Fibroblast of skin of scalp (primary cell): Measurements from ENCODE around the gene NXPH4.

Experiments
- DNase-seq: peaks from one replicate; pipeline ENCODE4 v3.0.0-alpha.2; 2013

NXPH4 gene

DNA sequence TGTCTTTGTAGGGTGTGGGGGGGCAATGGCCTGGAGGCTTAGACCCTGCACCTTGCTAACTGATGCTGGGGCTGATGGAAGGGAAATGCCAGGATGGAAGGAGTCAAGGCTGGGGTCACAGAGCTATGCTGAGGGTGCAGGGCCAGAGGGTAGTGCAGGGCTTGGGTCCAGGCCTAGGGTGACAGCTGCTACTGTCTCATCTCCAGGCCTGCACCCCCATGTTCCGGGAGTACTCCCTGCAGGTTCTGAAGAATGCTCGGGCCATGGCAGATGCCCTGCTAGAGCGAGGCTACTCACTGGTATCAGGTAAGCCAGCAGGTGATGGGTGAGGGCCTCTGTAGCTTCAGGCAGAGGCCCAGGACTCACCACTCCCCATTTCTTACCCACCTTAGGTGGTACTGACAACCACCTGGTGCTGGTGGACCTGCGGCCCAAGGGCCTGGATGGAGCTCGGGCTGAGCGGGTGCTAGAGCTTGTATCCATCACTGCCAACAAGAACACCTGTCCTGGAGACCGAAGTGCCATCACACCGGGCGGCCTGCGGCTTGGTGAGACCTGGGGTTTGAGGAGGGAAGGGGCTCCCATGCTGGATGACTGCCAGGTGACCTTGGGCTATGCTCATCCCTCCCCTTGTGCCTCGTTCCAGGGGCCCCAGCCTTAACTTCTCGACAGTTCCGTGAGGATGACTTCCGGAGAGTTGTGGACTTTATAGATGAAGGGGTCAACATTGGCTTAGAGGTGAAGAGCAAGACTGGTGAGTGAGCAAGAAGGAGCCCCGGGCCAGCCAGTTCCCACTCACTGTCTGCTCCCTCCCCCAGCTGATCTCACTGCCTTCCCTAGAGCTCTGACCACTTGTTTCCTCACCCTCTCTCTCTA is 17.0 kb downstream of the NXPH4 start:
- peak; percentile 64 for DNase-seq

DNA sequence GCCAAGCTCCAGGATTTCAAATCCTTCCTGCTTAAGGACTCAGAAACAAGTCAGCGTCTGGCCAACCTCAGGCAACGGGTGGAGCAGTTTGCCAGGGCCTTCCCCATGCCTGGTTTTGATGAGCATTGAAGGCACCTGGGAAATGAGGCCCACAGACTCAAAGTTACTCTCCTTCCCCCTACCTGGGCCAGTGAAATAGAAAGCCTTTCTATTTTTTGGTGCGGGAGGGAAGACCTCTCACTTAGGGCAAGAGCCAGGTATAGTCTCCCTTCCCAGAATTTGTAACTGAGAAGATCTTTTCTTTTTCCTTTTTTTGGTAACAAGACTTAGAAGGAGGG is 17.6 kb downstream of the NXPH4 start:
- no peak for DNase-seq

GRCh38 chr12:57234571-57235016 is 18.0 kb downstream of the NXPH4 start:
- no peak for DNase-seq

DNA sequence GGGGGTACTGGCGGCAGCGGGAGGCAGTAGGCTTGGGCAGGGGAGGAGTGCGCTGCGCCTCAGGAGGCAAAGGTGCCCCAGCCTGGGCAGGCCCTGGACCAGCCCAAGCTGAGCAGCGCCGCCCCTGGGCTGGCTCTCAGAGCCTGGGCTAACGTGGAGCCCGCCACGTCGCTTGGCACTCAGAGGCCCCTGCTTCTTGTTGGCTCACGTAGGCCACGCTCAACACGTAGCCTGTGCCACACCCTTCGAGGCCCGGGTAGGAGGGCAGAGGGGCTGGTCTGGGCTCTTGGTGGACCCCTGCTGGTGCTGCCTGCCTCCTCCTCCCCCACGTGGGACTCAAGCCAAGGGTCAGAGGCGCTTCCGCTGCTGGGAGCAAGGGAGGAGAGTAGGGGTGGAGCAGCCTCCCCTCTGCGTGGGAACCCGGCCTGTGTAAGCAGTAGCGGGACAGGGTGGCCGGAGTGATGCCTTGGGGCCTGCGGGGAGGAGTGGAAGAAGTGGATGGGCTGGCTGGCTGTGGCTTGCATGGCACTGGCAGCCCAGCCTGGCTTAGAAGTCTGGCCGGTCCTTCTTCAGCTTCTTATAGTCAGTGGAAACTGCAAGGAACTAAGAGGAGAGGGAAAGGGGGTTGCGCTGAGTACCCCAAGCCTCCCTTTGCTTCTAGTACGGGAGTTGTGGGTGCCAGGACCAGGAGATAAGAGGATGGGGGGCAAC is 18.6 kb downstream of the NXPH4 start:
- DNase-seq, result peak; percentile 95

- DNase-seq, result no peak
These were observed 19.1 kb downstream of the NXPH4 start for GRCh38 chr12:57235728-57236131.

DNA sequence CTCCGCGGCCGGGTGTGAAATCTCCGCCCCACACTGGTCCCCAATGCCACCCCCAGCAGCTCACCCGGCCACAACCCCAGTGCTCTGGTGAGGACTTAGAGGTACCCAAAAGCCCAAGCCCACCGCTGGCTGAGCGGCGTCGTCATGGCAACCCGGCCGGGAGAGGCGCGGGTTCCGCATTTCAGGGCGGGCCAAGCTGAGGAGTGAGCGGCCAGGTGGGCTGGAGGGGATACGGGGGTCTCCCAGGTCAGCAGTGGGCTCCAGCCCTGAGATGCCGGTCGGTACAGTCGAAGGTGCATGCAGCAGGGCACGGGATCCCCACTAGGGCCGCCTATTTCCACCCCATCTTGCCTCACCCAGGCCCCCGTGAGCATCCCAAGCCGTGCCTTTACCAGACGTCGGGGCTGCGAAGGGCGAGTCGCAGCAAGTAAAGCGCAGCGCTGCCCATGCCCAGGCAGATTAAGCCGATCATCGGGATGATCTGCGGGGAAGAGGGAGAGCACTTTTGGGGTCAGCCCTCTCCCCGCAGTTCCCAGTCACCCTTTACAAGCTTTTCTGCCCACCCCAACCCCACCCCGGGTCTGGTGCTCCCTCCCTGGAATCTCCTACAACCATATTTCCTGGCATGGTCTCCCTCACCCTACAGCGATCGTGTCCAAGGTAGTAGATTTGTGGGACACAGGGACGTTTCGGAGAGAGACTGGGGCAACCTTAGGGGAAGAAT is 19.8 kb downstream of the NXPH4 start:
- no peak for DNase-seq

DNA sequence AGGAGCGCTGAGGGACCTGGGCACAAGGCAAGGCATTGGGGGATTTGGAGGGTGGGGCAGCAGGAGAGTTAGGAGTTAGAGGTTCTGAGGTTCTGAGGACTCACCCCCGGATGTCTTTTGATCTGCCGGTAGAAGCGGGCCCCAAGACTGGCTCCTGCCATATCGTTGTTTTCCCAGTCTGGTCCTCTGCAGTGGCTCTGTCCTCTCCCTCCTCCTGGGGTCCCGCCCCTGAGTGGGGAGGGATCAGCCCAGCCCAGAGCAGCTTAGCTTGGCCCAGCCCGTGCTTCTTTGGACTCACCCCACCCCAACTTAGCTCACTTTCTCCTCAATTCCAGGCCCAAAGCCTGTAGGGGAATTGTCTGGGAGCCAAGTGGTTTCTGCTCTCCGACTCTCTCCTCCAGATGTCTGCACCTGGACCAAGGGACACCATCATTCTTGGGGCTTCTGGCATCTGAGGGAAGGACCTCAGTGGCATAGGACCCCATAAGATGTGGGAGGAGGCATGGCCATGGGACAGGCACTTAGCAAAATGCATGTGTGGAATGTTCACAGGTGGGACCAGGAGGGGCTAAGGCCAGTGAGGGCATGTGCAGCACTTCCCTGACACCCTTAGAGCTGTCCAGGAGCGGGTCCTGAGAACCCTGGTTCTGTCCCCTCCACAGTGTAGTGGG is 20.5 kb downstream of the NXPH4 start:
- DNase-seq, result peak; percentile 68

DNA sequence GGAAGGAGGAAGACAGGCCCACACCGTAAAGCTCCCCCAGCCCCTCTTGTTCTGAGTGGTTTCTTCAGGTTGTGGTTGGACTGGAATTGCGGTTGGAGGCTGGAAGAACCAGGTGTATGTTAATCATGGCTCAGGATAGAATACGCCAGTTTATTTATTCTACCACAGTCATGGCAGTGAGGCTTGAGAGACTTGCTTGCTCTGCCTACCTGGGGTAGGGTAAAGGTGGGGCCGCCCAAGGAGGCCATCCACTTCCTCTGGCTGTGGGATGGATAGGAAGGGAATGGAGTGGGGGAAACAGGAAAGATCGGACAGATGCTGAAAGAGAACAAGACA is 21.0 kb downstream of the NXPH4 start:
- no peak for DNase-seq

GRCh38 chr12:57237932-57238853 is 21.6 kb downstream of the NXPH4 start:
- DNase-seq, result peak; percentile 46

GRCh38 chr12:57238854-57239554 is 22.4 kb downstream of the NXPH4 start:
- DNase-seq, result peak; percentile 91

DNA sequence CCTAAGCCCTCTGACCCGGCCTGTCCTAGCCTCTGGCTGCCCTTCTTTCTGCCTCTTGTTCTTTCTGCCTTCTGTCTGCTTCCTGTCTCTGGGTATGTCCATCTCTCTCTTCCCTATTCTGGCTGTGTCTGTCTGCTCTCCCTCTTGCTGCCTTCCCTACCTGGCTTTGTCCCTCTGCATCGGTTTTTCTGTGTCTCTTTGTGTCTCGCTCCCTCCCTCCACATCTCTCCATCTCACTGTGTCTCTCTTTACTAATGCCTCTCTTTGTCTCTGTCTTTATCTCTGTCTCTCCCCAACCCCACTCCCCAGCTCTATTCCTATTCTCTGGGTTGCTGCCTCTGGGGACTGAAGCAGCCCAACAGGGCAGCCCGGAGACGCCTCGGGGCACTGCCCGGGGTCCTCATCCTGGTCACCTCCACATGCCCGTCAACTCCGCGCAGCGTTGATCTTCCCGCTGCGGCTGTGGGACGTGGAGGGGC is 23.0 kb downstream of the NXPH4 start:
- no peak for DNase-seq

- DNase-seq, result peak; percentile 75
These were observed 23.7 kb downstream of the NXPH4 start for GRCh38 chr12:57240066-57240921.

DNA sequence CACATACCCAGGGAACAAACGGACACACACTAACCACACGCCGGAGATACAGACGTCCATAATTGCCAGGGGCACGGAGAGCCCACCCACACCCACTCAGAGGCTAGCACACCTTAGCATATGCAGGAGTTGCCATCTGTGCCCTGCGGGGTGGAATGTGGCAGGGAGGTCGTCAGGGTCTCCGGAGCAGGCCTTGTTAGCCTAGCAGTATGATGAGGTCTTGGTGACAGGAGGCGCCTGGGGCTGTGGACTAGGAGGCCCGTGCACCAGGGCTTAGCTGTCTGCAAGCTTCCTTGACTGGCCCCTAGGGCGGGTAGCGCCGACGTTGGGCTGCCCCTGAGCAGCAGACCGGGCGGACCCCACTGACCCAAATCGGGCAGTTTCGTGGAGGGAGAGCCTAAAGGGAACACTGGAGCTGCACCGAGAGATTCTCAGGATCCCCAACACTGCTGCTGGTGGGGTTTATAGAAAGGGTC is 24.4 kb downstream of the NXPH4 start:
- no peak for DNase-seq

GRCh38 chr12:57241402-57242310 is 25.1 kb downstream of the NXPH4 start:
- no peak for DNase-seq

DNA sequence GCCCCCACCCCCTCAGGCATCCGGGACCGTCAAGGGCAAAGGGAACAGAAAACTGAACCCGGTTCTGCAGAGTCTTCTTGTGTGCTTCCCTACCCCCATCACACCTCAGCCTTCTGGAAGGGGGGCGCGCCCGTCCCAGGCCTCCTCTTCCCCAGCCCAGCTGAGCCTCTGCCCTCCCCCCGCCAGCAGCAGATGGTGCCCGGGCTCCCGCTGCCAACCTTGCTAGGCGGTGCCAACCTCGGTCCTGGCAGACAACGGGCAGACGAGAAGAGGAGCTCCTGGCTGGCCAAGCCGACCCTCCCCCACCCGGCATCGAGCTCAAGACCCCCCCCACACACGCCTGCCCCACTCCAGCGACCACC is 25.7 kb downstream of the NXPH4 start:
- no peak for DNase-seq

GRCh38 chr12:57242691-57243454 is 26.3 kb downstream of the NXPH4 start:
- peak; percentile 65 for DNase-seq

DNA sequence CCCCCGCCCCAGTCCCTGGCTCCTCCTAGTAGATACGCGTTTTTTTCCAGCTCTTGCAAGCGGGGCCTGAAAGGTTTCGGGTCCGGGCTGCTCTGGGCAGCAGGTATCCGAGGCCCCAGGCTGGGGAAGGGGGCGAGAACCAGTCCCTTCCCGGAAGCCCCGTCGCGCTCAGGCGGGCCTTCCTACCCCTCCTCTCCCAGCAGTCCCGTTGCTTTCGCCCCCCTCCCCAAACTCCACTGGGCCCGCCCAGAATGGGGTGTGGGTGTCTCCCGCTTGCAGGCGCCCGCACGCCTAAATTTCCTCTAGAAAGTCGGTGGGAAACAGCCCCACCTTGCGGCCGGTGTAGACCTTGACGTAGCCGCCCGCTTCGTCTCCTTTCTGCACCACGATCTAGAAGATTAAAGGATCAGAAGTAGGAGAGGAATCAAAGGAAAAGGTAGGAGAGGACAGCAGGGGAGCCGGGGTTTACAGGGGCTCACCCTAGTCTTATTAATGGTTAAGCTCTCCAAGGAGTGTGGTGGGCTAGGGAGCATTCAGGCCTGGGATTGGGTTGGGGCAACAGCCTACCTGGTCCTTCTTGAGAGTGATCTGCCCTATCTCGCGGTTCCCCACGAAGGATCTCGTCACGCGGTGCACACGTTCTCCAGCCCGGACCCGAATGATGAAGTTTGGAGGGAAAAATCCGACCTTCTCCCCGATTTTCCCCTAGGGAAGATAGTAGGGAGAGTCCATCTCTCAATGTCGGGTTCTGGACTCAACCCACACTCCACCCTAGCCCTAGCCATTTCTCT is 27.1 kb downstream of the NXPH4 start:
- DNase-seq, result peak; percentile 67
